Loucy (cell line): ENCODE data around the gene ZNF433.

Experiments
- CTCF ChIP-seq: fragments of 200-600 bp; sonication (generic); conservative IDR thresholded peaks from 2 replicates; pipeline ENCODE4 v1.5.1; 2014; ENCODE audit warnings: mild to moderate bottlenecking, antibody characterized with exemption, low read length
- EZH2phosphoT487 ChIP-seq: fragments of 200-600 bp; IDR thresholded peaks from 2 replicates; pipeline ENCODE4 v1.6.1; 2018; ENCODE audit warnings: antibody characterized with exemption, mild to moderate bottlenecking, moderate library complexity, borderline replicate concordance

- TF ChIP-seq CTCF, result no peak
- TF ChIP-seq EZH2phosphoT487, result no peak
Observed at GRCh38 chr19:11970174-11970573, 65.3 kb downstream of the ZNF433 start.
